Astrocyte of the spinal cord (primary cell): ENCODE measurements around the gene CAV2.

Experiments
- DNase-seq: peaks from one replicate; pipeline ENCODE4 v3.0.0; 2011; ENCODE audit warnings: low read depth, low spot score
- H3K4me3 ChIP-seq: 2 replicates; pipeline ENCODE4 v1.5.1; 2011; ENCODE audit warnings: low read depth, mild to moderate bottlenecking, low read length, moderate library complexity
- in situ Hi-C: cut with HindIII; loops from 2 replicates; pipeline ENCODE4 v1.10.0; 2017; ENCODE audit warnings: low sequenced_read_pairs
- TF ChIP-seq, protein P1 (sequence below): IDR thresholded peaks from 2 replicates; pipeline ENCODE4 v1.5.1; 2012; ENCODE audit warnings: low read depth, mild to moderate bottlenecking, low read length, inconsistent platforms

The CAV2 gene

DNA sequence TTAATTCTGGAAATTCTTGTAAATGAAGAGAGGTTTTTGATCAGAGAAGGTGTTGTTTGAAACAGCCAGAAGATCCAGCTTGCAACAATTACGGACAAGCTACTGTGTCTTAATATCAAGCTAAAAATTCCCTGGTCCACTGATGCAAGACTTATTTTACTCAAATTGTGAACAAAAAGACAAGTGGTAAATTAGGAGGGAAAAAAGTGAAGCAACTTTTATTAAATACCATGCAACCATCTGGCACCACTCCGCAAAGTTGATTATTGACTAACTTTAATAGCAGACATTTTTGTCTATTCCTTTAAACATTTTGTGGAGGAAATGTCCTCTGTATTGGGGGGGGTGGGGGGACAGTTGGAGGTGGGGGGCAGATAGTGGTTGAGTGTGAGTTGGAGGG, 5.1 kb upstream of the CAV2 start:
- no peak overlapping the region for H3K4me3 ChIP-seq
- no peak for DNase-seq
- TF ChIP-seq, protein P1, sequence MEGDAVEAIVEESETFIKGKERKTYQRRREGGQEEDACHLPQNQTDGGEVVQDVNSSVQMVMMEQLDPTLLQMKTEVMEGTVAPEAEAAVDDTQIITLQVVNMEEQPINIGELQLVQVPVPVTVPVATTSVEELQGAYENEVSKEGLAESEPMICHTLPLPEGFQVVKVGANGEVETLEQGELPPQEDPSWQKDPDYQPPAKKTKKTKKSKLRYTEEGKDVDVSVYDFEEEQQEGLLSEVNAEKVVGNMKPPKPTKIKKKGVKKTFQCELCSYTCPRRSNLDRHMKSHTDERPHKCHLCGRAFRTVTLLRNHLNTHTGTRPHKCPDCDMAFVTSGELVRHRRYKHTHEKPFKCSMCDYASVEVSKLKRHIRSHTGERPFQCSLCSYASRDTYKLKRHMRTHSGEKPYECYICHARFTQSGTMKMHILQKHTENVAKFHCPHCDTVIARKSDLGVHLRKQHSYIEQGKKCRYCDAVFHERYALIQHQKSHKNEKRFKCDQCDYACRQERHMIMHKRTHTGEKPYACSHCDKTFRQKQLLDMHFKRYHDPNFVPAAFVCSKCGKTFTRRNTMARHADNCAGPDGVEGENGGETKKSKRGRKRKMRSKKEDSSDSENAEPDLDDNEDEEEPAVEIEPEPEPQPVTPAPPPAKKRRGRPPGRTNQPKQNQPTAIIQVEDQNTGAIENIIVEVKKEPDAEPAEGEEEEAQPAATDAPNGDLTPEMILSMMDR = no peak
- in situ Hi-C loops = no loop called here

DNA sequence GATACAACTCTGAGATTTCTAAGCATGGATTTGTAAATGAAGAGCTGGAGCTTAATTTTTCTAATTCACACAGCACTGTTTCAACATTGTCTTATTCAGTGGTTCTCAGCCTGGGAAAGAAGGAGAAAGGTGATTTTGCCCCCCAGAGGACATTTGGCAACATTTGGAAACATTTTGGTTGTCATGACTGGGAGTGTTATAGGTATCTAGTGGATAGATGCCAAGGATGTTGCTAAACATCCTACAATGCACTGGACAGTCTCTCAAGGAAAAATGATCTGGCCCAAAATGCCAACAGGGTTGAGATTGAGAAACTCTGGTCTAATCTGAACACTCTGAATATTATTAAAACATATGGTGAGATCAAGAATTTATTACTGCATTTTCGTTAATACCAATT, 3.8 kb upstream of the CAV2 start:
- H3K4me3 ChIP-seq = no peak overlapping the region
- TF ChIP-seq, protein P1 = no peak
- in situ Hi-C loops = no loop called here
- DNase-seq = no peak

DNA sequence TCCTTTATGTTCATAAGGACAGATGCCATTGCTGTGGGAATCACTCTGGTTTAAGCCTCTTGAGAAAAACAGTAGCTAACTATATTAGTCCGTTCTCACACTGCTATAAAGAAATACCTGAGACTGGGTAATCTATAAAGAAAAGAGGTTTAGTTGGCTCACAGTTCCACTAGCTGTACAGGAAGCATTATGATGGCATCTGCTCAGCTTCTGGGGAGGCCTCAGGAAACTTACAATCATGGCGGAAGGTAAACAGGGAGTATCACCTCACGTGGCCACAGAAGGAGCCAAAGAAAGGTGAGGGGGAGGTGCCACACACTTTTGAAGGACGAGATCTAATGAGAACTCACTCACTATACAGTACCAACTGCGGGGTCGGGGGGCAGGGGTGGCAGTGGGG, 2.9 kb upstream of the CAV2 start:
- in situ Hi-C loops = no loop called here
- DNase-seq = no peak
- no peak overlapping the region for H3K4me3 ChIP-seq
- TF ChIP-seq, protein P1 = no peak

DNA sequence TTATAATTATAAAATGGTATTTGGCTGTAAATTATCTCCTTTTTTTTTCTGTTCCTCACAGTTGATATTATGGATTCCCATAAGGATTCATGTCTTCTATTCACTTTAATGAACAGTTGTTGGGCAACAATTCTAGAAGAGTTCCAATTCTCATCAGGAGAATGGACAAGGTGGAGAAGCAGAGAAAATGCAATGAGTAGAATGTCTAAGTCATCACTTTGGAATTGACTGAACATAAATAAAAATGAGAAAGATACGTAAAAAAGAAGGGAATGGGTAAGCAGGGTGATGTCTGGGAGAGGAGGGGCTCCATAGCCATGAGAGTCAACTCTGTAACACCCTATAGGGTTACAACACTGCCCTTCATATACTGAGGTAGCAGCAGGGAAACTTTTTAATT, 1.8 kb upstream of the CAV2 start:
- in situ Hi-C loops = no loop called here
- TF ChIP-seq, protein P1 = no peak
- no peak for DNase-seq
- H3K4me3 ChIP-seq = no peak overlapping the region

DNA sequence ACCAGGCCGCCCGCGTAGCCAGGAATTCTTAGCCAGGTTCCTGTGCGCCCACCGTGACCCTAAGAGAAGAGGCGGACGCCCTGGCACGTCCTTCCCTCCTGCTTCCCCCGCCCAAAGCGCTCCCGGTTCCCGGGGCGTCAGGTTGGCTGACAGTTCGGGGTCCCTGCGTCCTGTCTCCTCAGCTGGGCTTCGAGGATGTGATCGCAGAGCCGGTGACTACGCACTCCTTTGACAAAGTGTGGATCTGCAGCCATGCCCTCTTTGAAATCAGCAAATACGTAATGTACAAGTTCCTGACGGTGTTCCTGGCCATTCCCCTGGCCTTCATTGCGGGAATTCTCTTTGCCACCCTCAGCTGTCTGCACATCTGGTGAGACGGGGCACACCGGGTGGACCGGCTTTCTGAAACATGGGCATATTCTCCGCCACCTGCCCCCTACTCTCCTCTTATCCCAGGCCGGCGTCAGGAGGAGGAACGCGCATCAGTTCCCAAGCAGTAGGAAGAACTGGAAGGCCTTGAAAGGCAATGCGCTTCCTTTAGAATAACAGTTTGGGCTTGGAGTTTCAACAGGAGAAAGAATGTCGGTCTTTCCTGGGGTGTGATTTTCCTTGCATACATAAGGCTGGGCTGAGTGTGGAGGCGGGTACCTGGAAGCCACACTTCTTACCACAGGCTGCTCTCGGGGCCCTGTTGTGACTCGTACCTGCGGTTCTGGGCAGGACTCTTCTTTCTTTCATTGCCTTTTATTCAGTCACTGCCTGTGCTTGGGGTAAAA, 728 bp downstream of the CAV2 start:
- peak overlapping the region; percentile 71 for H3K4me3 ChIP-seq
- TF ChIP-seq, protein P1 = no peak
- peak; percentile 69 for DNase-seq
- in situ Hi-C loops = no loop called here

DNA sequence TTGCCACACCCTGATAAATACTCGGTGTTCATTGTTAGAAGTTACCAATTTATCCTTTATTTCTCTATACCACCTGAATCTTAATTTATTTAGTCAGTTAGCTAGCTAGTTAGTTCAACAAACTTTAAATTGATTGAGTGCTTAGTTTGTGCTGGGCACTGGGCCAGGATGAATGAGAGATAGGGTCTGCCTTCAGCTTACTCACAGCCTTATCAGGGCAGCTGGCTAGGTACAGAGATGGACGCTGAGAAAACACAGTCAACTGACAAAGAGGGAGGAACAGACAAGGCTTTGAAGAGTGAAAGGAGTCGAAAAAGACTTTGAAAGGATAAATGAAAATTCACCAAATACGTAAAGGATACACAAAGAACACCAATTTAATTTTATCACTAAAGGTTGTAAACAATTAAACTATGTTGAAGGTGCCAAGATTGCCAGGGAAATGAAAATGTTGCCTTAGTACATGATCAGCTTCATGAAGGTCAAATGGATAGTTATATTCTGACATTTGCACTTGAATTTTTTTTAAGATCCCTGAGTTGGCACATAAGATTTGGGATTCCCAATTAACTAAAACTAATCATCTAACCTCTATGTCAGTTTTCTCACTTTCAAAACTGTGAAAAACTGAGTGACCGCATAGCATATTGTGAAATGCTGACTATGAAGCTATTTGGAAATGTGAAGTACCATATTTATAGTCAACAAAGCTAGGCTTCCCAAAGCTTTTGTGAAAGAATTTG, 2.1 kb downstream of the CAV2 start:
- TF ChIP-seq, protein P1 = no peak
- H3K4me3 ChIP-seq = peak overlapping the region; percentile 71
- DNase-seq = no peak
- in situ Hi-C loops = no loop called here
